Immature natural killer cell (primary cell): ENCODE data around the gene SYT1. TPM values are rescaled to one million over a fixed set of nuclear protein-coding genes. Genes with fewer than 3 reads are reported as not detected.

Experiments
- DNase-seq, 3 donors: peaks; one replicate each; pipeline ENCODE4 v3.0.0; 2022; ENCODE audit warnings: mixed read lengths in 1 of 3
- H3K27ac Mint-ChIP-seq, 6 donors: one replicate each; pipeline ENCODE4 v1.8.0; 2020; ENCODE audit warnings: mixed read lengths in 6 of 6, mild to moderate bottlenecking in 5 of 6, inconsistent platforms in 4 of 6, moderate library complexity in 3 of 6
- H3K27me3 Mint-ChIP-seq, 3 donors: one replicate each; pipeline ENCODE4 v1.8.0; 2020 to 2021; ENCODE audit warnings: low read depth in 3 of 3, mild to moderate bottlenecking in 3 of 3, mixed read lengths in 3 of 3, moderate library complexity in 3 of 3, inconsistent platforms in 1 of 3
- H3K36me3 Mint-ChIP-seq, 3 donors: one replicate each; pipeline ENCODE4 v1.8.0; 2020; ENCODE audit warnings: mixed read lengths in 3 of 3, inconsistent platforms in 2 of 3, mild to moderate bottlenecking in 2 of 3
- H3K4me1 Mint-ChIP-seq, 2 donors: one replicate each; pipeline ENCODE4 v1.8.0; 2020; ENCODE audit warnings: inconsistent platforms in 2 of 2, mild to moderate bottlenecking in 2 of 2, mixed read lengths in 2 of 2, moderate library complexity in 1 of 2
- H3K4me3 Mint-ChIP-seq, 5 donors: one replicate each; pipeline ENCODE4 v1.8.0; 2020; ENCODE audit warnings: mild to moderate bottlenecking in 5 of 5, mixed read lengths in 5 of 5, inconsistent platforms in 3 of 5, moderate library complexity in 3 of 5
- H3K9me3 Mint-ChIP-seq, 6 donors: one replicate each; pipeline ENCODE4 v1.8.0; 2020; ENCODE audit warnings: mild to moderate bottlenecking in 6 of 6, mixed read lengths in 6 of 6, inconsistent platforms in 4 of 6, moderate library complexity in 3 of 6
- polyA plus RNA-seq, 3 donors: library from polyadenylated mRNA; unstranded; fragments of 300-500 nt; fragmentation: Illumina TruSeq; gene quantifications; one replicate each; pipeline ENCODE4 v1.2.3, GENCODE V29; 2021

SYT1 gene
- polyA plus RNA-seq, 3 donors from 2014 or later: not detected

DNA sequence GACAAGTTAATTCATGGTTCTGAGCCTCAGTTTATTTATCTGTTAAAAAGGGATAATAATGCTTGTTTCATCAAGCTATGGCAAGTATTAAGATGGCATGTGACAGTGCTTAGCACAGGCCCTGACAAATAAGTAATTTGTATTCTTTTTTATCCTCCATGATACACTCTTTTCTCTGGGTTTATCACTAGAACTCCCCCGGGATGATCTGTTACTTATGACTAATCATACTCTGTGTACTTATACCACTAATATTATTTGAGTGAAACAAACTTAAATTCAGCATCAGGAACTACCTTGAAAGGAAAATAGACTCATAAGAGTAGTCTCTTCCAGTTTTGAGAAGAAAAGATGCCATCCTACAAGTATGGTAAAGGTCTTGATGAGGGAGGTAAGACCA is 542.4 kb downstream of the SYT1 start:
- no peaks in the 10 kb centered on the region for H3K36me3 Mint-ChIP-seq
- H3K4me1 Mint-ChIP-seq: no peaks in the 10 kb centered on the region
- H3K9me3 Mint-ChIP-seq: no peaks in the 10 kb centered on the region
- H3K27ac Mint-ChIP-seq: no peak overlapping the region
- H3K27me3 Mint-ChIP-seq: no peaks in the 10 kb centered on the region
- no peak for DNase-seq
- H3K4me3 Mint-ChIP-seq: no peak overlapping the region

DNA sequence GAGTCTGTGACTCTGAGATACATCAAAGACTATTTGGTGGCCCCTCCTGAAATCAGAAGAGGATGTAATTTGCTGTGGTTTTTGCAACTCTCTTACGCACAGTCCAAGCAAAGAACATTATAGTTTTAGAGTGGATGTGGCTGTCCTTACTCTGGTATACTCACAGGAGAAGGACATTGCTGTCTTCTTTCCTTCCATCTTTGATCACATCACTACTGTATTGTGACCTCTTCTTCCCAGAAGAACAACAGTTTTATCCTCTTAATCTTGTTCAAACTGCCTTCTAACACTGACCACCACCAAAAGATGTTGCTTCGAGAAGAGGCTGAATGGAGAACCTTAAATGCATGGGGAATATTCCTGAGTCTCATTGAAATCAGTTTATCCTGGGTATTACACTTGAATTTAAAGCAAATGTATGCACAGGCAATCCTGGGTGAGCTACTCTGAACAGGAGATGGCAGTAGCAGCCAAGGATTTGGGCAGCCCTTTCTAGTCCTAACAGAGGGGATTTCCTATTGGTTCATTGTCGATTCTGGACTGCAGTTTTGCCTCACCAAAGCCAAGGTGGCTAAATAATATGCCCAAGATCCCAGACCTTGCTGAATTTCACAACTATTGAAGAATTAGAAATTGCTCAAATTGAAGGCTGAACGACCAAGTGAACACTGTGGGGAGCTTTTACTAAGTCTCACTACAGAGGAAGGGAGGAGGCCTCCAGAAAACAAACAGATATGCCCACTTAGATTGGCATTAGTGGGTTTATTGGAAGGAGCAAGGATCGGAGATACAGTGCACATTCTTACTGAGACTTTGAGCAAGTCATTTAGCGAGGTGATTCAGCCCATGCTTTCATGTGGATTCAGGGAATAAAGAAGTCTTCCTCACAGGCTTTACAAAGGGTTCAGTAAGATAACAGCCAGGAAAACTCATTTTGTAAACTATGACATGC is 543.4 kb downstream of the SYT1 start:
- Mint-ChIP-seq H3K9me3 (no peaks in the 10 kb centered on the region), H3K36me3 (no peaks in the 10 kb centered on the region), H3K4me3 (no peak overlapping the region), H3K27ac (no peak overlapping the region), H3K4me1 (no peaks in the 10 kb centered on the region), H3K27me3 (no peaks in the 10 kb centered on the region)
- no peak for DNase-seq

DNA sequence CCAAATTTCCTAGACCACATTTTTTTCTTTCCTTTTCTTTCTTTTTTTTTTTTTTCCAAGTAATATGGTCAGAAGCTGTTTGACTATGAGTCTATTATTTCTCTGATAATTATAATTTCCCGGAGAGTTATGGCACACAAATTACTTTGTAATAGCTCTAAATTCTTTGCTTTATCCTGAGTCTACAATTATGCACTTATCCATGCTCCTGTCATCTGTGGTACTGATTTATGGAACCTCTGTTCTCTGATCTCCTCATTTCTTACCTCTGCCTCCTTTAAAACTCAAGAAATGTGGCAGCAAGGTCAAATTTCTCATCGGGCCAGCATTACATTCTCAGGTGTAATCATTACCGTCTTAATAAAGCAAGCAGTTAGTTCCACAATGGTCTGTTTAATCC is 544.1 kb downstream of the SYT1 start:
- Mint-ChIP-seq H3K27me3 (no peaks in the 10 kb centered on the region), H3K27ac (no peak overlapping the region), H3K9me3 (no peaks in the 10 kb centered on the region), H3K36me3 (no peaks in the 10 kb centered on the region), H3K4me3 (no peak overlapping the region), H3K4me1 (no peaks in the 10 kb centered on the region)
- no peak for DNase-seq

DNA sequence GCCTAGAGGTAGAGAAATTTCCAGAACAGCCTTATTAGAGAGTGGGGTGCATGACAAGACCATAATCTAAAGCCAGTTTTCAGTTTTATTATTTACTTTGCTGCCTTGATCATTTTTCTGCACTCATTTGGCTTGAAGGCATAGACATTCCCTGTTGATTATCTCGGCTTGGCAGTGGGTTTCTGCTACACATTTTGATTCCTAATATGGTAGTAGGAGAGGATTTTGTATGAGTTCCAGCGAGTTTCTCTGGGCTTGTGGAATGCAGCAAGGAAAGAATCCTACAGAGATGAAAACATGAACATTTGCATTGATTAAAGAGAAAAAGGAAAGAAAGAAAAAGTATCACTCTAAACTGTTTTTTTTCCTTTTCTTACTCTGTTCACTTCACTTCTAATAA is 545.0 kb downstream of the SYT1 start:
- Mint-ChIP-seq H3K27me3 (no peaks in the 10 kb centered on the region), H3K36me3 (no peaks in the 10 kb centered on the region), H3K4me1 (no peaks in the 10 kb centered on the region), H3K9me3 (peaks cover 0 to 2% (median 0%) of the 10 kb centered on the region in 6 donors), H3K4me3 (no peak overlapping the region), H3K27ac (no peak overlapping the region)
- no peak for DNase-seq

DNA sequence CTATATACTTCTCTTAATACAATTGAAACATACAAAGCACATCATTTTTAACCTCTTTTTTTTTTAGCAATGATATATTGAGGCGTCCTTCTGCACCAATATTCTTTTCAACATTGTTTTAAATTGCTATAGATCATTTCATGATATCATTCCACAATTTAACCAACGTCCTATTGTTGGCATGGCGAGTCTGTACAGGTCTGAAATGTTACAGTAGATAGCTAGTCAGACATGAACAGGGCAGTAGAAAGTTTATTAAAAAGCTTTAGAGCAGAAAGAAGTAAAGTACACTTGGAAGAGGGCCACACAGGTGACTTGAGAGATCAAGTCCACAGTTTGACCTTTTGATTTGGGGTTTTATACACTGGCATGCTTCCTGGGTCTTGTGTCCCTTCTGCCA is 547.2 kb downstream of the SYT1 start:
- Mint-ChIP-seq H3K27me3 (no peaks in the 10 kb centered on the region), H3K4me3 (no peak overlapping the region), H3K27ac (no peak overlapping the region), H3K9me3 (peaks cover 0 to 2% (median 0%) of the 10 kb centered on the region in 6 donors), H3K36me3 (no peaks in the 10 kb centered on the region), H3K4me1 (no peaks in the 10 kb centered on the region)
- no peak for DNase-seq

DNA sequence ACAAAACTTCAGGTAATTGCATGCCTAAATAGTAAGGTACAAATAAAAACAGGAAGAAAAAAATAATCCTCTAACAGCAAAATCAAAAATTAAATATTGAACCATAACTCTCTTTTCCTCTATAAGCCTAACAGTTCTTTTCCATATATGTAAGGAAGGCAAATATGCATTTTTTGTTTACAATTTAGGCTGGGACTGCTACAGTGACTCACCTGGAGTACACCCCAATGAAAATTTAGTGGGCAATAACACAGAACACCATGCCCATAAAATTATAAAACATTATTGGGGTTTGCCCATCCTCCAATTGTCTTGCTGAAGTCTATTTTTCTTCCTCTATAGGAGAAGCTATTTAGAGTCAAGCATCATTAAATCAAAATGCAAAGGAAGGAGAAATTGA is 549.2 kb downstream of the SYT1 start:
- H3K4me1 Mint-ChIP-seq: no peaks in the 10 kb centered on the region
- DNase-seq: no peak
- no peaks in the 10 kb centered on the region for H3K27me3 Mint-ChIP-seq
- H3K9me3 Mint-ChIP-seq: peaks cover 0 to 3% (median 0%) of the 10 kb centered on the region in 6 donors
- no peaks in the 10 kb centered on the region for H3K36me3 Mint-ChIP-seq
- H3K27ac Mint-ChIP-seq: no peak overlapping the region
- no peak overlapping the region for H3K4me3 Mint-ChIP-seq

DNA sequence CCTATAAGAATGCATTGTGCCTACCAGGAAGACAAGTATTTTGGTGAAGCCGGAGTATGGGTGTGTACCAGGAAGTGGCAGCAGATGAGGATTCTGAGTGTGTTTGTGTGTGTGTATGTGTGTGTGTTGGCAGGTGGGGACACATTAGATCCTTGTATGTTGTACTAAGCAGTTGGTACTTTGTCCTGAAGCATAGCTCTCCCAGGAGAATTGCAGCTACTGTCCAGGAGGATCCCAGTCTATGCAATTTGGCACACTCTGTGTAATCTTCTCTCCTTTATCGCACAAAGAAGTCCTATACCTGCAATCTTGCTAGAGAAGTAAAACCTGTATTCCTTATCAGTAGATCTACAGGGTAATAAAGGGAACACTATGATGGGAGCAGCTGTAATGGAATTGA is 549.7 kb downstream of the SYT1 start:
- Mint-ChIP-seq H3K36me3 (no peaks in the 10 kb centered on the region), H3K27me3 (no peaks in the 10 kb centered on the region), H3K27ac (no peak overlapping the region), H3K9me3 (peaks cover 0 to 3% (median 0%) of the 10 kb centered on the region in 6 donors), H3K4me1 (no peaks in the 10 kb centered on the region), H3K4me3 (no peak overlapping the region)
- DNase-seq: no peak

DNA sequence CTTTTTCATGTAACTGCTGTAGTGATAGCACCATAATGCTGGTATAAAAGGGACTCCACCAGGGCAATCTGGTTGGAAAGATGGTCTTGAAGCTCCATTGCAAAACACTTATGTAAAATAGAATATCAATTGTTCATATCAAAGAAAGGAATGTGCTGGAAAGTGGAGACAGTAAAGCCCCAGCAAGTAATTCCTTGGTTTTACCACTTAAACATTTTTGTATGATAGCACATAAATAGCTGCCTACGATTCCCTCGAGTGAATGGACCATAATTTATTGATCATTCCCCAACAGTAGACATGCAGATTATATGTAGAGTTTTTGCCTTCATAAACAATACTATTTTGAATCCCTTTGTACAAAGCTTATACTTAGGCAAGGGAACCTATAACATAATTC is 550.7 kb downstream of the SYT1 start:
- H3K4me3 Mint-ChIP-seq: no peak overlapping the region
- H3K9me3 Mint-ChIP-seq: peaks cover 0 to 3% (median 0%) of the 10 kb centered on the region in 6 donors
- no peak overlapping the region for H3K27ac Mint-ChIP-seq
- no peaks in the 10 kb centered on the region for H3K36me3 Mint-ChIP-seq
- no peaks in the 10 kb centered on the region for H3K27me3 Mint-ChIP-seq
- H3K4me1 Mint-ChIP-seq: no peaks in the 10 kb centered on the region
- no peak for DNase-seq

DNA sequence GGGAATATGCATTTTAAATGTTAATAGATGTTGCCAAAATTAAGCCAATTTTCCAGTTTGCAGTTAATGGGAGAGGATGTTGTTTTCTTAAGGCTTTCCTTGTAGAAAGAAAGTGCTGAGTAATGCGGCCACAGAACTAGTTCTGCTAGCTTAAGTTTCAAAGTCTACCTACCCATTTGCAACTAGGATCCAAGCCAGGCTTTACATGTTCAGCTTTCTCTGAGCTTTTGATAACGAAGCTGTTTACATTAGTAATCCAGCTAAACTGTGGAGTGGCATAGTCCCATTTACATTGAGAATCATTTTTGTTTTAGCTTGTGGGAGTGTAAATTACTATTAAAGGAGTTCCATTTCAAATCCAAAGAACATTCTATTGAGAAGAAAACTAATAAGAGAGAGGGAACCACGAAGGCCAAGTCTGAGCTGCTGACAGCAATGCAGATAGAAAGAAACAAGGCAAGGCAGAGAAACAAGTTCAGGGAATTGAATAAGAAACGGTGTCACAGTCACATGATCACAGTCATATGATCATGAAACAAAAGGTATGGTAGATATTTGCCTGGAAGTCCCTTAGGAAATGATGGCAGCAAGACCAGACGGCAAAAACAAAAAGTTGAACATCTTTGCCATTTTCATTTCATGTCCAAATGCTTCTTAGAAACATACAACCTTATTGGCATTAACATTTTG is 551.3 kb downstream of the SYT1 start:
- Mint-ChIP-seq H3K27me3 (no peaks in the 10 kb centered on the region), H3K9me3 (peaks cover 0 to 3% (median 0%) of the 10 kb centered on the region in 6 donors), H3K36me3 (no peaks in the 10 kb centered on the region), H3K27ac (no peak overlapping the region), H3K4me3 (no peak overlapping the region), H3K4me1 (no peaks in the 10 kb centered on the region)
- DNase-seq: no peak

DNA sequence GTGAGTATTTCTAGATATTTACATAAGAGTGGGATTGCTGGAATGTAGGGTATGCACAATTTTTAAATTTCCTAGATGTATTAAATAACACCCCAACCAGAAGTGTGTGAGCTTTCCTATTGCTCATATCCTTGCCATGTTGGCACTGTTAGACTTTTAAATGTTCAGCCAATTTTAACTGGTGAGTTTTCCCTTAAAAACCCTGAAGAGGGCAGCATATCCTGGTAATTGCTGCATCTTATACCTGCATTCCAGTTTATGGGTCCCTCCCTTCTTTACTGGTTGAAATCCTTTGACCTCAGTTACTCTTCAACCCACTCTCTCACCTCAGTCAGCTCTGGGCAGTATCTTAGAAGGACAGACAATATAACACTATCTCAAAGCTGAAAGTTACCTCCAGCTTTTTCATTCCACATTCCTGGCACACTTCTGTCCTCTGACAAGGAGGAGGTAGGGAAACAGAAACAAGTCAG is 555.6 kb downstream of the SYT1 start:
- Mint-ChIP-seq H3K27me3 (peaks cover 0 to 2% (median 2%) of the 10 kb centered on the region in 3 donors), H3K27ac (no peak overlapping the region), H3K4me1 (no peaks in the 10 kb centered on the region), H3K4me3 (no peak overlapping the region), H3K36me3 (no peaks in the 10 kb centered on the region), H3K9me3 (peaks cover 0 to 4% (median 0%) of the 10 kb centered on the region in 6 donors)
- DNase-seq: no peak

DNA sequence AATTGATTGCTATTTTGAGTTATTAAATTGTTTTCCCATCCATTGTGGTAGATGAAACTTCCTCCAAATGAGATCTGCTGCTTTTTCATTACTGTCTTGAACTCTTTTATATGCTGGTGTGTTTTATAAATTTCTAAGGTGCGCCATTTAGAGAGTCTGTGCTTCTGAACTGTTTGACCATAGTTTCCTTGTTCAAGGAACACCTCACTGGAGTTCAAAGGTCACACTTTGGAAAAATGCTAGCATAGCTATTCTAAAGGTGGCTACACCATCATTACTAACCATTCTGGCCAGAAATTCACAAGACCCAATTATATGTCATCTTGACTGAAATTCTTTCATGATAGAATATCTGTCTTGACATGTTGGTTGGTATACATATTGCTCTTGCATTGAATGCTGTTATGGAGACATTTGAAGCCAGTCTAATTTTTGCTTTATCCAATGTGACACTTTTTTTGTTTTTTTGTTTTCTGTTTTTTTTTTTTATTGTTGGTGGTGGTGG is 556.7 kb downstream of the SYT1 start:
- no peak for DNase-seq
- Mint-ChIP-seq H3K27ac (no peak overlapping the region), H3K4me1 (no peaks in the 10 kb centered on the region), H3K27me3 (peaks cover 0 to 2% (median 2%) of the 10 kb centered on the region in 3 donors), H3K36me3 (no peaks in the 10 kb centered on the region), H3K9me3 (peaks cover 0 to 4% (median 0%) of the 10 kb centered on the region in 6 donors), H3K4me3 (no peak overlapping the region)

DNA sequence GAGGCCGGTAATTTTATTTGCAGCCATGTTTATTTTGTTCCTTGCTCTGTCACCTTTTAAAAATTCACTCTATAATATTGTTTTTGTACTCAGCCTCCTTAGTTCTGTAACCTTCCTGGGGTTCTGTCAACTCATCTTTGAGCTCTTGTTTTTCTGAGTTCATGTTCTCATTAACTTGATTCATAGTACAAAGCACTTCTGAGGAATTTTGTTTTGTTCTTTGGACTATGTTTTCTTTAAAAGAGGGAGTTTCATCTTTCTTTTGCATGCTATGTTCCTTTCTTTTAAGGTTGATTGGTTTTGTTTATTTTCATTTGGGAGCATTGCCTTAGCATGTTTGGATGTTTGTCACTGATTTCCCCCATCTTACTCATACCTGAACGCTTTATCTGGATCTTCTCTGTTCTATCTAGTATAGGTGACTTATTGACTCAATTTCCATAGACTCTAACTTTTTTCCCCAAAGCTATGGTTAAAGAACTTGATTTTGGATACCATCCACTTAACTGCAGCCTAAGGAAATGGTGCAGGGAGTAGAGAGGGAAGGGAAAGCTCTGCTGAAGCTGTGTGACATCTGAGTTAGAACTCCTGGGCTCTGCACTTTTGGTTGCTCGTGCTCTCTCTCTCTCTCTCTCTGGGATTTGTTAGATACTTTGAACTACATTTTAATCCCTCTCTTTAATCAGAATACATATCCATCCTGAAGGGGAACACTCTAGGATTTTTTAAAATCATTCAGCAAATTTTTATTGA is 557.7 kb downstream of the SYT1 start:
- no peak overlapping the region for H3K27ac Mint-ChIP-seq
- H3K36me3 Mint-ChIP-seq: no peaks in the 10 kb centered on the region
- H3K9me3 Mint-ChIP-seq: peaks cover 0 to 4% (median 0%) of the 10 kb centered on the region in 6 donors
- peaks cover 0 to 2% (median 2%) of the 10 kb centered on the region in 3 donors for H3K27me3 Mint-ChIP-seq
- H3K4me1 Mint-ChIP-seq: no peaks in the 10 kb centered on the region
- DNase-seq: no peak
- H3K4me3 Mint-ChIP-seq: no peak overlapping the region

DNA sequence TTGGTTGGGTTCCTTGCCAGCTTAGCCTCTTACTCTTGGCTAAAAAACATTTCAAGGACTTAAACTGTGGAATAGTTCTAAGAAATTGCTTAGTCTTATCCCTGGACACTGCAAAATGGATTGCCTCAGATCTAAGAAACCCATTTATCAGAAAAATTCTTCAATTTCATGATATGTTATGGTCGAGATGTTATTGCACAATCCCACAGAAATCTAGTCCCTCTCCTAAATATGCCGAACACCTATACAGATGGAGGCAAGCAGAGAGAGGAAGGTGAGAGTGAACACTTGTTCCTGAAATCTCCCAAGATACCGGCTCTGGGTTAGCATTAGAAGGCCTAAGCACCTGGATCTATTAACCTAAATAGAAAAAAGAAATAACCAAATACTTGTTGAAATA is 559.0 kb downstream of the SYT1 start:
- Mint-ChIP-seq H3K4me3 (no peak overlapping the region), H3K27me3 (peaks cover 0 to 2% (median 2%) of the 10 kb centered on the region in 3 donors), H3K36me3 (no peaks in the 10 kb centered on the region), H3K4me1 (no peaks in the 10 kb centered on the region), H3K9me3 (peaks cover 0 to 4% (median 1%) of the 10 kb centered on the region in 6 donors), H3K27ac (no peak overlapping the region)
- DNase-seq: no peak
